ENCODE results near the gene LMOD3.

The LMOD3 gene

GRCh38 chr3:69122403-69122802, at the start of gene LMOD3:
LMOD3 (minus strand) TSS chr3:69122595; CDS start chr3:69122386, 209 bp downstream.
- FAIRE-seq (no peak), DNase-seq (ENCODE audit: insufficient read length, low spot score) (no peak)
- no peak for TF ChIP-seq POLR2A (IDR thresholded peaks at IDR 0.05; ENCODE audit: low read depth, low read length)

- DNase-seq (ENCODE audit: insufficient read length, low spot score): no peak
- no peak for TF ChIP-seq POLR2A (IDR thresholded peaks at IDR 0.05; ENCODE audit: low read depth, low read length)
- no peak for FAIRE-seq
These were observed 49.7 kb upstream of the LMOD3 start for GRCh38 chr3:69172058-69172457.

GRCh38 chr3:69166446-69166845, 44.1 kb upstream of the LMOD3 start:
- no peak for TF ChIP-seq POLR2A (IDR thresholded peaks at IDR 0.05; ENCODE audit: low read depth, low read length)
- FAIRE-seq: no peak
- no peak for DNase-seq (ENCODE audit: insufficient read length, low spot score)

GRCh38 chr3:69165744-69166143, 43.3 kb upstream of the LMOD3 start:
- TF ChIP-seq POLR2A (IDR thresholded peaks at IDR 0.05; ENCODE audit: low read depth, low read length): no peak
- DNase-seq (ENCODE audit: insufficient read length, low spot score): no peak
- FAIRE-seq: no peak

- no peak for TF ChIP-seq POLR2A (IDR thresholded peaks at IDR 0.05; ENCODE audit: low read depth, low read length)
- DNase-seq (ENCODE audit: insufficient read length, low spot score): no peak
- no peak for FAIRE-seq
These were observed 41.9 kb upstream of the LMOD3 start for GRCh38 chr3:69164296-69164695.

GRCh38 chr3:69162308-69162980, 40.0 kb upstream of the LMOD3 start:
- no peak for TF ChIP-seq POLR2A (IDR thresholded peaks at IDR 0.05; ENCODE audit: low read depth, low read length)
- DNase-seq (ENCODE audit: insufficient read length, low spot score): no peak
- FAIRE-seq: no peak

GRCh38 chr3:69161587-69162307, 39.4 kb upstream of the LMOD3 start:
- DNase-seq (ENCODE audit: insufficient read length, low spot score) (no peak), FAIRE-seq (peak; percentile 69)
- TF ChIP-seq POLR2A (IDR thresholded peaks at IDR 0.05; ENCODE audit: low read depth, low read length): no peak

- no peak for TF ChIP-seq POLR2A (IDR thresholded peaks at IDR 0.05; ENCODE audit: low read depth, low read length)
- FAIRE-seq (no peak), DNase-seq (ENCODE audit: insufficient read length, low spot score) (no peak)
These were observed 38.1 kb upstream of the LMOD3 start for GRCh38 chr3:69160525-69160924.

GRCh38 chr3:69160107-69160506, 37.7 kb upstream of the LMOD3 start:
- FAIRE-seq: no peak
- no peak for TF ChIP-seq POLR2A (IDR thresholded peaks at IDR 0.05; ENCODE audit: low read depth, low read length)
- DNase-seq (ENCODE audit: insufficient read length, low spot score): no peak

- FAIRE-seq (no peak), DNase-seq (ENCODE audit: insufficient read length, low spot score) (no peak)
- TF ChIP-seq POLR2A (IDR thresholded peaks at IDR 0.05; ENCODE audit: low read depth, low read length): no peak
These were observed 27.2 kb upstream of the LMOD3 start for GRCh38 chr3:69149586-69149985.

- TF ChIP-seq POLR2A (IDR thresholded peaks at IDR 0.05; ENCODE audit: low read depth, low read length): no peak
- FAIRE-seq (no peak), DNase-seq (ENCODE audit: insufficient read length, low spot score) (no peak)
These were observed 23.3 kb upstream of the LMOD3 start for GRCh38 chr3:69145688-69146087.

GRCh38 chr3:69144631-69145245, 22.3 kb upstream of the LMOD3 start:
- DNase-seq (ENCODE audit: insufficient read length, low spot score): no peak
- FAIRE-seq: no peak
- no peak for TF ChIP-seq POLR2A (IDR thresholded peaks at IDR 0.05; ENCODE audit: low read depth, low read length)

GRCh38 chr3:69143612-69144011, 21.2 kb upstream of the LMOD3 start:
- FAIRE-seq: no peak
- DNase-seq (ENCODE audit: insufficient read length, low spot score): no peak

GRCh38 chr3:69142797-69143454, 20.5 kb upstream of the LMOD3 start:
- FAIRE-seq: no peak
- no peak for TF ChIP-seq POLR2A (IDR thresholded peaks at IDR 0.05; ENCODE audit: low read depth, low read length)

More at GRCh38 chr3:69143612-69144011, 21.2 kb upstream of the LMOD3 start:
- no peak for TF ChIP-seq POLR2A (IDR thresholded peaks at IDR 0.05; ENCODE audit: low read depth, low read length)

More at GRCh38 chr3:69142797-69143454, 20.5 kb upstream of the LMOD3 start:
- no peak for DNase-seq (ENCODE audit: insufficient read length, low spot score)

All from H54 (cell line).